Activated CD8-positive, alpha-beta memory T cell treated with anti-CD3 and anti-CD28 coated beads, Interleukin-2, amount 50 U/mL, for 1 hour (primary cell): ENCODE data around the gene MSX1.

Experiments
- DNase-seq: peaks from one replicate; pipeline ENCODE4 v3.0.0-alpha.2; 2020; ENCODE audit errors: extremely low read depth

MSX1 gene

GRCh38 chr4:4912155-4912554 is 52.7 kb downstream of the MSX1 start:
- DNase-seq, result no peak

- DNase-seq, result no peak
Measured at GRCh38 chr4:4913147-4913561, 53.7 kb downstream of the MSX1 start.
